B cell (primary cell): ENCODE results near the gene MARK2. TPM values are rescaled to one million over a fixed set of nuclear protein-coding genes. Genes with fewer than 3 reads are reported as not detected.

Experiments
- ATAC-seq: fragments of 200-7000 bp; cut with Tn5 transposase; one replicate; pipeline ENCODE4 v1.10.0; 2021; ENCODE audit warnings: low read depth, mild to moderate bottlenecking, moderate number of reproducible peaks, moderate library complexity
- CTCF ChIA-PET: fragments of 350-600 bp; sonication (Branson Sonifier 250); formaldehyde crosslinking; loops from one replicate; lab custom pipeline; 2021; ENCODE audit warnings: antibody characterized with exemption, inconsistent platforms; lab: Charles Lee
- POLR2A ChIA-PET: fragments of 350-600 bp; sonication (Branson Sonifier 250); formaldehyde crosslinking; loops from one replicate; lab custom pipeline; 2021; ENCODE audit warnings: antibody characterized with exemption; lab: Charles Lee
- DNase-seq: peaks from one replicate; pipeline ENCODE4 v3.0.0; 2013
- H2AFZ ChIP-seq: 2 replicates; pipeline ENCODE4 v1.6.1; 2012; ENCODE audit warnings: mild to moderate bottlenecking, low read depth, low read length; ENCODE audit not compliant: insufficient read depth, poor library complexity, severe bottlenecking
- H3K27ac ChIP-seq, 2 donors: 1 replicate in 1 of 2; 2 replicates in 1 of 2; pipeline ENCODE4 v1.5.1; 2012 to 2013; ENCODE audit warnings: low read length in 2 of 2, mild to moderate bottlenecking in 2 of 2, moderate library complexity in 1 of 2
- H3K27me3 ChIP-seq, 4 experiments: fragments of 200-600 bp in 1 of 4; sonication (generic) in 1 of 4; replicated peaks in 1 of 4; 1 replicate in 2 of 4; 2 replicates in 2 of 4; pipeline versions ENCODE4 v1.6.1 to v1.7.0; 2013 to 2016; ENCODE audit warnings: low read length in 3 of 4, mild to moderate bottlenecking in 2 of 4, mixed read lengths in 1 of 4, moderate library complexity in 1 of 4; ENCODE audit not compliant: insufficient read depth in 4 of 4, control insufficient read depth in 3 of 4; ENCODE audit errors: control extremely low read depth in 1 of 4
- H3K36me3 ChIP-seq, 2 experiments: replicated peaks in 1 of 2; 1 replicate in 1 of 2; 2 replicates in 1 of 2; pipeline versions ENCODE4 v1.6.1 to v1.7.1; 2013; ENCODE audit warnings: low read length in 1 of 2; ENCODE audit not compliant: insufficient read depth in 2 of 2, control insufficient read depth in 1 of 2; ENCODE audit errors: control extremely low read depth in 1 of 2, extremely low read depth in 1 of 2
- H3K4me1 ChIP-seq, 2 donors: fragments of 200-600 bp in 1 of 2; sonication (generic) in 1 of 2; 1 replicate in 1 of 2; 2 replicates in 1 of 2; pipeline versions ENCODE4 v1.5.1 to v1.6.1; 2013 to 2017; ENCODE audit warnings: low read length in 2 of 2; ENCODE audit not compliant: control insufficient read depth in 2 of 2, insufficient read depth in 2 of 2
- H3K4me2 ChIP-seq: replicated peaks from 2 replicates; pipeline ENCODE3; 2012; ENCODE audit warnings: mild to moderate bottlenecking, low read depth, low read length; ENCODE audit not compliant: poor library complexity, severe bottlenecking
- H3K4me3 ChIP-seq, 5 experiments: fragments of 200-600 bp in 1 of 5; sonication (generic) in 1 of 5; 1 replicate in 3 of 5; 2 replicates in 2 of 5; pipeline versions ENCODE4 v1.5.1 to v1.7.0; 2011 to 2016; ENCODE audit warnings: low read length in 4 of 5, mild to moderate bottlenecking in 4 of 5, low read depth in 2 of 5, control low read depth in 1 of 5, moderate library complexity in 1 of 5; ENCODE audit not compliant: insufficient read depth in 1 of 5; ENCODE audit errors: control extremely low read depth in 1 of 5, extremely low read depth in 1 of 5
- H3K79me2 ChIP-seq: fragments of 200-600 bp; sonication (generic); one replicate; pipeline ENCODE4 v1.6.0; 2016; ENCODE audit warnings: low read length; ENCODE audit not compliant: control insufficient read depth, insufficient read depth
- H3K9ac ChIP-seq: fragments of 200-600 bp; sonication (generic); 2 replicates; pipeline ENCODE4 v1.6.1; 2017; ENCODE audit warnings: mild to moderate bottlenecking, low read length, moderate library complexity
- H3K9me3 ChIP-seq, 3 donors: one replicate each; pipeline versions ENCODE4 v1.6.1 to v1.7.1; 2013; ENCODE audit warnings: low read length in 2 of 3; ENCODE audit not compliant: control insufficient read depth in 2 of 3, insufficient read depth in 1 of 3; ENCODE audit errors: control extremely low read depth in 1 of 3
- H4K20me1 ChIP-seq: 2 replicates; pipeline ENCODE4 v1.6.0; 2012; ENCODE audit warnings: mild to moderate bottlenecking, low read length; ENCODE audit not compliant: insufficient read depth, control insufficient read depth, poor library complexity, severe bottlenecking
- H3K27ac Mint-ChIP-seq: one replicate; pipeline ENCODE4 v1.8.0; 2021; ENCODE audit warnings: mixed read lengths
- H3K27me3 Mint-ChIP-seq: one replicate; pipeline ENCODE4 v1.8.0; 2021; ENCODE audit warnings: mixed read lengths
- H3K4me1 Mint-ChIP-seq: one replicate; pipeline ENCODE4 v1.8.0; 2021; ENCODE audit warnings: mixed read lengths
- H3K4me3 Mint-ChIP-seq: one replicate; pipeline ENCODE4 v1.8.0; 2021; ENCODE audit warnings: mixed read lengths
- H3K9me3 Mint-ChIP-seq: one replicate; pipeline ENCODE4 v1.8.0; 2022; ENCODE audit warnings: mixed read lengths; ENCODE audit not compliant: insufficient read depth
- EZH2 ChIP-seq: IDR thresholded peaks from 2 replicates; pipeline ENCODE4 v1.6.1; 2012; ENCODE audit warnings: borderline replicate concordance, low read depth, mild to moderate bottlenecking, moderate library complexity, low read length; ENCODE audit not compliant: insufficient read depth, poor library complexity, severe bottlenecking
- WGBS: methylation state at CpG from one replicate; pipeline ENCODE4 v1.1.5; 2013; ENCODE audit warnings: missing lambda C conversion rate; ENCODE audit not compliant: insufficient coverage; 5-methylcytosine and 5-hydroxymethylcytosine counted together
- intact Hi-C: fragments of 100-400 bp; cut with micrococcal nuclease; formaldehyde crosslinking; loops from one replicate; pipeline ENCODE4 v1.10.0; 2022
- polyA plus RNA-seq: library from polyadenylated mRNA; depleted of rRNA; stranded (reverse); fragments of >200 nt; gene quantifications from 2 replicates; pipeline ENCODE4 v1.2.3, GENCODE V29; 2012
- total RNA-seq, 2 donors: library from RNA; stranded (reverse); fragments of 120-200 nt in 1 of 2; gene quantifications; 1 replicate in 1 of 2; 2 replicates in 1 of 2; pipeline versions ENCODE4 v1.2.3 to v1.2.4, GENCODE V29; 2013 to 2022
- TF ChIP-seq, protein P1 (sequence below): fragments of 200-600 bp; IDR thresholded peaks from one replicate; pipeline ENCODE4 v1.8.0; 2022; ENCODE audit warnings: antibody characterized with exemption, mild to moderate bottlenecking

MARK2 gene
- total and polyA plus RNA-seq, 2 donors (not counting 1 experiment from before 2014, with no cell fraction given) = 47.2 to 58.1 TPM

DNA sequence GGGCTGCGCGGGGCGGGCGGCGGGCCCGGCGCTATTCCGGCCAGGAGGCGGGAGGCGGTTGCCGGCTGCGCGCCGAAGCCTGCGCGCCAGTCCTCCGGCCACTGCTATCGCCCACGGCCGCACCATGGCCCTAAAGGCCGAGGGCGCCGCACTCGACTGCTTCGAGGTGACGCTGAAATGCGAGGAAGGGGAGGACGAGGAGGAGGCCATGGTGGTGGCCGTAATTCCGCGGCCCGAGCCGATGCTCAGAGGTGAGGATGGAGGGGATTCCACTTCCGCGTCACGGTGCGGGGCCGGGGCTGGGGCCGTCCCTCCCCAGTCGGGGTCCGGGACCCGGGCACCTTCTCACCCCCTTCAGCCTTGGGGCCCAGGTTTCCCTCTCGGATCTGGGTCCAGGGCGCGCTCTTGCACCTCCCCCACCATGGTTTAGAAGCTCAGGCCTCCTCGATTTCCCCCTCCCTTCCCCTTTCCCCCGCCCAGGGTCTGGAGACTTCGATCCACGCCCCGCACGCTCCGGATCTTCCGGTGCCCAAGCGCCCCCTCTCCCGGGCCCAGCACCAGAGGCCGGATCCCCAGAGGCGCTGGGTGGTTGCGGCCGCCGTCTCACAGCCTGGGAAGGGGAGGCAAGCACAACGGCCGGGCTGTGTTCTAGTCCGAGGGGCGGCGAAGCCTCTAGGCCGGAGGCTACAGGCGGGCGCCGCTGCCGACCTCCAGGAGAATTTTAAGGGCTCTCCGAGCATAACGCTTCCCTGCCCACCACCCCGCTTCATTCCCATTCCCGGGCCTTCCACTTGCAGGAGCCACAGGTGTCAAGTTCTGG, 25.1 kb upstream of the MARK2 start:
- Mint-ChIP-seq H3K4me1 (peaks cover 22% of the 10 kb centered on the region), H3K27ac (no peak overlapping the region), H3K4me3 (peak overlapping the region; percentile 86), H3K27me3 (no peaks in the 10 kb centered on the region), H3K9me3 (no peaks in the 10 kb centered on the region)
- ChIA-PET POLR2A (interaction anchor here (1.0 kb wide), 1 partner anchor 25 kb away, joined by 3 read pairs; the partner anchor contains the start of gene MARK2), CTCF (interaction anchor here (0.9 to 1.2 kb wide), 2 partner anchors 24 to 125 kb away, joined by 3 to 4 read pairs; partner anchors contain the start of gene NAA40)
- intact Hi-C loops = loop anchor here (1.0 to 2.0 kb wide), 2 partner anchors 24 to 45 kb away; partner anchors contain the start of gene ZFTA
- peak overlapping the region; percentile 91 for H3K4me2 ChIP-seq
- no peaks in the 10 kb centered on the region for H3K27me3 ChIP-seq
- no peaks in the 10 kb centered on the region for H4K20me1 ChIP-seq
- no peak for TF ChIP-seq EZH2
- TF ChIP-seq, protein P1, sequence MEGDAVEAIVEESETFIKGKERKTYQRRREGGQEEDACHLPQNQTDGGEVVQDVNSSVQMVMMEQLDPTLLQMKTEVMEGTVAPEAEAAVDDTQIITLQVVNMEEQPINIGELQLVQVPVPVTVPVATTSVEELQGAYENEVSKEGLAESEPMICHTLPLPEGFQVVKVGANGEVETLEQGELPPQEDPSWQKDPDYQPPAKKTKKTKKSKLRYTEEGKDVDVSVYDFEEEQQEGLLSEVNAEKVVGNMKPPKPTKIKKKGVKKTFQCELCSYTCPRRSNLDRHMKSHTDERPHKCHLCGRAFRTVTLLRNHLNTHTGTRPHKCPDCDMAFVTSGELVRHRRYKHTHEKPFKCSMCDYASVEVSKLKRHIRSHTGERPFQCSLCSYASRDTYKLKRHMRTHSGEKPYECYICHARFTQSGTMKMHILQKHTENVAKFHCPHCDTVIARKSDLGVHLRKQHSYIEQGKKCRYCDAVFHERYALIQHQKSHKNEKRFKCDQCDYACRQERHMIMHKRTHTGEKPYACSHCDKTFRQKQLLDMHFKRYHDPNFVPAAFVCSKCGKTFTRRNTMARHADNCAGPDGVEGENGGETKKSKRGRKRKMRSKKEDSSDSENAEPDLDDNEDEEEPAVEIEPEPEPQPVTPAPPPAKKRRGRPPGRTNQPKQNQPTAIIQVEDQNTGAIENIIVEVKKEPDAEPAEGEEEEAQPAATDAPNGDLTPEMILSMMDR = no peak
- H3K27ac ChIP-seq = peak overlapping the region in 1 of 2 donors; percentile 59
- H3K9me3 ChIP-seq = no peaks in the 10 kb centered on the region
- peaks cover 13 to 18% of the 10 kb centered on the region in 2 donors for H3K4me1 ChIP-seq
- peak overlapping the region; percentile 34 to 91 (median 83) for H3K4me3 ChIP-seq
- H3K79me2 ChIP-seq = peaks cover 9% of the 10 kb centered on the region
- under 1% methylated on average over 67 of the region's 74 CpGs for WGBS
- peak overlapping the region; percentile 89 for H2AFZ ChIP-seq
- peaks cover 0 to 6% of the 10 kb centered on the region in 2 experiments for H3K36me3 ChIP-seq
- DNase-seq = peak; percentile 56
- H3K9ac ChIP-seq = peak overlapping the region; percentile 88
- peak; percentile 46 for ATAC-seq
